ENCODE results near the gene DLGAP1.

- TF ChIP-seq POLR2A (IDR thresholded peaks at IDR 0.05; ENCODE audit: low read length) (no peak), GATA1 (IDR thresholded peaks at IDR 0.05; ENCODE audit: low read depth, low read length) (no peak)
Measured at GRCh38 chr18:4403836-4404235, 51.3 kb downstream of the DLGAP1 start.

Data from erythroblast (primary cell).